GM19099 (cell line): ENCODE data around the gene PAMR1.

Experiments
- POLR2A ChIP-seq: IDR thresholded peaks from 3 replicates; pipeline ENCODE4 v1.6.1; 2011; ENCODE audit warnings: low read depth; ENCODE audit not compliant: insufficient read length; ENCODE audit errors: extremely low read depth

PAMR1 gene

GRCh38 chr11:35414776-35415175 is 110.6 kb downstream of the PAMR1 start:
- TF ChIP-seq POLR2A = no peak

DNA sequence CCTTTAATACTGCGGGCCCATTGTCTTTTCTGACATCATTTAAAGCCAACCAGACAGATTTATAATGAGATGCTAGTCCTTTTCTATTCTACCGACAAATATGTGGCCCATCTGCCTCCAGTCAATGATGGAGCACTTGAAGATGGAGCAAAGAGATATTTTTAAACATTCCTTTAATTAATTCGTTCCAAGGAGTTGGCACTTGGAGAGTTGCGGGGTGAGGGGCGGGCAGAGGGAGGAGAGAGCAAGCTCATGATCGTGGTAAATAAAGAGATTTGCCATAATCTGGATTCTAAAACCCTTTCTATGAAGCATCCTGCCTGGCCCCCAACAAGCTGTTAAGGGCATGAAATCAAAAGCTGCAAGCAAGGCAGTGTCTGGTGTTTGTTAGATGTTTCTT is 111.1 kb downstream of the PAMR1 start:
- TF ChIP-seq POLR2A = no peak

GRCh38 chr11:35413598-35413997 is 111.8 kb downstream of the PAMR1 start:
- no peak for TF ChIP-seq POLR2A

DNA sequence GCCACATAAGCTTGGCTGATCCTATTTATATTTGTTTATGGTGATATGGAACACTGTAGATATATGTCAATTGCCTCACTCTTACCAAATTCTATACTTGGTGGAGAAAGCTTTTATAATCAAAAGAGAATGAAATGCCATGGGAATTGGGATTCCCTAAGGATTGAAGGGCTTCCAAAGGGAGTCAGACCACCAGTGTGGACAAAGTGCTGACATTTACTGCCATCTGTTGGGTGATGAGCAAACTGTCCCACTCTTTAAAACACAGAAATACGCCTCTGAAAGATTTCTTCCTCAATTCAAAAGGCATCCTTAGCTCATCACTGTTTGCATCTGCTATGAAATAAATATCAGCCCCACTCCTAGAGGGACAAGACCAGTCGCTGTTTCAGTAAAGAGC is 113.1 kb downstream of the PAMR1 start:
- TF ChIP-seq POLR2A = no peak

GRCh38 chr11:35407041-35407440 is 118.4 kb downstream of the PAMR1 start:
- no peak for TF ChIP-seq POLR2A

DNA sequence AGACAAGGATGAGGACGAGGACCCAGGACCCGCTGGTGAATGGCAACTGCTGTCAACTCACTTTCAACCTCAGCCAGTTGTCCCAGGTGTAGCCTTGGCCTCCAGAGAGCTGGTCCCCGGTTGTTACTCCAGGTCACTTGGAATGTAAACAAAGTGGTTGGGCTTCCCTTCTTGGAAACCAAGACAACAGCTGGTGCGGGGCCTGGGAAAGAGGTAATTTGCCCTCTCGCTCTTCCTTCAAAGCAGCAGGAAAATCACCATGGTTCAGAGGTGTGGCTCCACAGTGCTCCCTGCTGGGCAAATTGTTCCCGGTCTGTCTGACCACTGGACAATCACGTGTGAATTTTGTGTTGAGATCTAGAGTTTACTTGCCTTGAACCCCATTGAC is 121.0 kb downstream of the PAMR1 start:
- TF ChIP-seq POLR2A = no peak

DNA sequence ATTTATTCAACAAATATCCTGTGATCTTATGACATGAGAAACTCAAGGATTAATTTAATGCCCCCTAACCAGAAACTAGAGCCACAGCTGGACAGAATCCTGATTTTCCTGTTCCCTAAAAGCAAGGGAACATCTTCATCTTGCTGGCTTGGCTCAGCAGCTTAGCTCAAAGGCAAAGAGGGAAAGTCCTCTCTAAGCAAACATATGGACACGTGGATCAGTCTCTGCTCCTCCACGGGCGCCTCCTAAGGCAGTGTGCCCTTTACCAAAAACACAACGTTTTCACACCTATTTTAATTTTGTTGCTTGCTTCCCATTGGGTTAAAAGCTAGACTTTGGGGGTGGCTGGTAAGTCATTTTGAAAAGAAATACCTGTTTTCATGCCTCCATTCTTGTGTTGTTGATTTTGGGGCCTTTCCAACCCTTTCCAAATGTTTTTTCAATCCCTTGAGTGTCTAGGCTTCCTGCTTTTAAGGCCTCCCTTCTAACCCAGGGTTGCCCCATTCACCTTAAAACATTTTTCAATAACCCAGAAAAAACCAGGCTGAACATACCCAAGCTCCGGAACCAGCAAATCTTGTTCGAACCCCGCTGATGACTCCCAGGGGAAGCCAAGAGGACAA is 121.5 kb downstream of the PAMR1 start:
- no peak for TF ChIP-seq POLR2A

GRCh38 chr11:35402751-35403660 is 122.4 kb downstream of the PAMR1 start:
- no peak for TF ChIP-seq POLR2A

DNA sequence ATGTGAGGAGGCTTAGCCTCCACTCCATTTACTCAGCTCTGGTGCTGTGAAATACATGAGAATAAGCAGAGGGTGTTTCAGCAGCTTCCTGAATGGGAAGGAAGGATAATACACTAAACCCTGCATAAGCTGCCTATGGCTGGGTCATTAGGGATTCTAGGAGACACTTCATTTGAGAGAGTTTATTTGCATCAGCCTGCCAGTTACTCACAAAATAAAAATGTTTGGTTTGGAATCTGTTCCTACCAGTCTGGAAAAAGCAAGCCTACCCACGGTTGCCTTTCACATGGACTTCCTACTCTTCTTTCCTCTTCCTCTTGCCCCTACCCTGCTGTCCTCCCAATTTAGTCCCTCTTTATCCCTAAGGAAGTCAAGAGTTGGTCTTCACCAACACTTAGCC is 126.5 kb downstream of the PAMR1 start:
- TF ChIP-seq POLR2A = no peak

DNA sequence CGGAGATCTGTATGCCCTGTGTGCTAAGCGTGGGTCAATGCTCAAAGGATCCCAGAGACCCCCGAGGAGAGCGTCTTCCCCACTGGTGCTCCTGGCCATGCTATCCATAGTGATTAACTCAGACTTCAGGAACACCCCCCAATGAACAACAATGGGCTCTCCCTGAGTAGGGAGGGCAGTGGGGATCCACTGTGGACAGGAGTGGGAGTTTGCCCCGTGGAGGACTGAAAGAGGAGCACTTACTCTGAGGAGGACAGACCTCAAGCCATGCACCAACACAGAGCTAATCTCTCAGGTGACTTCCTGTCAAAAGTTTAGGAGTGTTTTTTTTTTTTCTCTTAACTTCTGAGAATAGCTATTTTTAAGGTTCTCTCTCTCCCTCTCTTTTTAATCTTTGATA is 130.5 kb downstream of the PAMR1 start:
- TF ChIP-seq POLR2A = no peak

GRCh38 chr11:35393098-35393497 is 132.3 kb downstream of the PAMR1 start:
- no peak for TF ChIP-seq POLR2A

DNA sequence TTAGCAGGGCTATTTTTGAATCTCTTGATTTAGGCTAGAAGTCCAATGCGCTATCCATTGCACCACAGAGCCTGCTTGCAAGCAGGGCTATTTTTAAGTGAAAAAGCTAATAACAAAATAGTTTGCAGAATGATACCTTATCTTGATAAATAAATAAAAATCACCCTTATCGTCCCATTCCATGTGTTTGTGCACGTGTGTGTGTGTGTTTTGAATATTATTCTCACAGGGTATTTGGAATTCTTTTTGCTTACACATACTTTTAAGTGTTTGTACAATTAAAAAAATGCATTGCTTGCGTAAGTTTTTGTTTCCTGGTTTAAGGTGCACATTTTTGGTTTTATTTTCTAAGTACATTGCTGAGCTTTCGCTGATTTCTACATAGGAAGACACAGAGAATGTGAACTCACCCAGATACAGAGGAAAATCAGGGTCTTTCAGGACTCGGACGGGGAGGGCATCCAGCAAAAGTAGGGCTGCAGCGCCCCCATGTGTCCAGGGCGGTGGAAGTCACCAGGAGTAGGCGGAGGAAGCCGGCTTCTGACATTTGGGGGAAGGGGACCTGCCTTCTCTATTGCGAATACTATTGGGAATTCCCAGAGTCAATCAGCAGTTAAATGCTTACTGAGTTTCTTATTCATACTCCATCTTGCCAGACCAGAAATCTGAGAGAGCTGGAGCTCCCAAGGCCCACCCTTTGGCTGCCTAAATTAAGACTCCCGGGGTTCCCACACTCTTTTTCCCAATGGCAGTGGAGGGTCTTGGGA is 133.3 kb downstream of the PAMR1 start:
- no peak for TF ChIP-seq POLR2A

DNA sequence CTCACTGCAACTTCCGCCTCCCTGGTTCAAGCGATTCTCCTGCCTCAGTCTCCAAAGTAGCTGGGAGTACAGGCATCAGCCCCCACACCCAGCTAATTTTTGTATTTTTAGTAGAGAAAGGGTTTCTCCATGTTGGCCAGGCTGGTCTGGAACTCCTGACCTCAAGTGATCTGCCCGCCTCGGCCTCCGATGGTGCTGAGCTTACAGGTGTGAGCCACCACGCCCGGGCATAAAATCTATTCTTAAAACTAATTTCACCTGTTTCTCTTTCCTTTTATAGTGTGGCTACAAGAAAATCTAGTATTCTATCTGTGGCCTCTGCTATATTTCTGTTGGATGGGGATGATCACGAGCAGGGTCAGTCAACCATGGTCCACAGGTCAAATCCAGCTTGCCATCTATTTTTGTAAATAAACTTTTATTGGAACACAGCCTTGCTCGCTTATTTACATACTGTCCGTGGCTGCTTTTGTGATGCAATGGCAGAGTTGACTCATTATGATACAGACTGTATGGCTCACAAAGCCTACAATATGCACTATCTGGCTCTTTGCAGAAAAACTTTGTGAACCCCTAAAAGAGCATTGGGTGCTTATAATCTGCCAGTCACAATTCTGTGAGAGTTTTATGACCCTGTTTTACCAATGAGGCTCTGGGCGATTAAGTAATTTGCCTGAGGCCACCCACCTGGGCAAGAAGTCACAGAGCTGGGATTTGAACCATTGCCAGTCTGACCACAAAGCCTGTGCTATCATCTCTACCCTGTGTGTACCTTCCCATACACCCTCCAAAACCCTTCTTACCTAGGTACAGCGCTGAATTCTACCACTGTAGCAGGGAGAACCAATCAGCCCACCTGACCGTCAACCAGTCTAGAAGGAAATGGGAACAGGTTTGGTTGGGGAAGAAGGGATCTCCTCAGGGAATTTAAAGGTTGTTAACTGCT is 134.4 kb downstream of the PAMR1 start:
- TF ChIP-seq POLR2A = no peak

DNA sequence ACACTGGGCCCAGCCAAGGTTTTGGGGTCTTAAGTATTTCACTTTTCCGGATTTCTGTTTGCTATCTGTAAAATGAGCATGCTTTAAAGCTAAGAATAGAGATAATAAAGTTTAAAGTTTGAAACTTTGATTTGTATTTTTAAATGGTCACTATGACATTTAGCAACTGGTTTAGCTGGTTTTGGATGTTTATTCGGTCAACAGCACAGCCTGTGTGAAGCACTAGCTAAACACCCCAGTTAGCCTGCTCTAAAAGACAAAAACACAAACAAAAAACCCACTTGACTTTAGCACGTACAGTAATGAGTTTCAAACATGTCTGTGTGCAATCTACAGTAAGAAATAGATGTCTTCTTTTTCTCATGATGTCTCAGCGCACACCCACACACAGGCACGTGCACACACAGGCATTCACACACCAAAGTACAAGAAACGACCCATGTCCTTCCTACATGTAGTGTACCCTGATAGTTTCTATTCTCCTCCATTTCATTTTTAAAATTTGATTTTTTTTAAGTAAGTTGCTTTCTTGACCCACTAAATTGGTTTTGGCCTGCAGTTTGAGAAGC is 135.4 kb downstream of the PAMR1 start:
- no peak for TF ChIP-seq POLR2A

- TF ChIP-seq POLR2A = no peak
These were observed 136.3 kb downstream of the PAMR1 start for GRCh38 chr11:35389112-35389511.

DNA sequence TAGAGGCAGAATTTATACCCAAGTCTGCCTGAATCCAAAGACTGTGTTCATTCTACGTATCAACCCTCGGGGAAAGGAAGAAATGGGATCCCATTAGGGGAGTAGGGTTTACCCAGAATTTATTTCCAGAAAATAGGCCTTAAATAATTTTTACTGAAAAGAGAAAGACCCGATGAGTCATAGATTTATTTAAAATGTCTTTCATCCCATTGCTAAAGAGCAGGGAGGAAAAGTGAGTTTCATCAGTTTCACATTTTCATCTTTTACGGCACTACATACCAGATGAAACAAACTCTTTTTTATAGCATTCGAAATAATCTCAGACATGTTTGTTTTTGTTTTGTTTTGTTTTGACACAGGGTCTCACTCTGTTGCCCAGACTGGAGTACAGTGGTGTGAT is 137.4 kb downstream of the PAMR1 start:
- TF ChIP-seq POLR2A = no peak
